Measurements from ENCODE around the gene ANKRD12.
A peak's percentile ranks its signal among the peaks of the same experiment; 100 is the strongest.

ANKRD12 gene

GRCh38 chr18:9182852-9183399, 46.3 kb downstream of the ANKRD12 start:
- DNase-seq (ENCODE audit: low spot score): no peak
- FAIRE-seq: no peak

GRCh38 chr18:9184998-9185613, 48.5 kb downstream of the ANKRD12 start:
- no peak for FAIRE-seq
- DNase-seq (ENCODE audit: low spot score): no peak

- peak; percentile 27 for FAIRE-seq
- DNase-seq (ENCODE audit: low spot score): no peak
Observed at GRCh38 chr18:9188359-9189231, 52.0 kb downstream of the ANKRD12 start.

- no peak for DNase-seq (ENCODE audit: low spot score)
- FAIRE-seq: no peak
Observed at GRCh38 chr18:9189491-9189890, 52.9 kb downstream of the ANKRD12 start.

- FAIRE-seq (peak; percentile 66), DNase-seq (ENCODE audit: low spot score) (no peak)
Observed at GRCh38 chr18:9191658-9192256, 55.2 kb downstream of the ANKRD12 start.

- no peak for FAIRE-seq
- DNase-seq (ENCODE audit: low spot score): no peak
Observed at GRCh38 chr18:9193031-9193430, 56.5 kb downstream of the ANKRD12 start.

- DNase-seq (ENCODE audit: low spot score): no peak
- FAIRE-seq: no peak
Observed at GRCh38 chr18:9196568-9196967, 60.0 kb downstream of the ANKRD12 start.

GRCh38 chr18:9199681-9200080, 63.1 kb downstream of the ANKRD12 start:
- DNase-seq (ENCODE audit: low spot score): no peak
- no peak for FAIRE-seq

- DNase-seq (ENCODE audit: low spot score) (no peak), FAIRE-seq (no peak)
Observed at GRCh38 chr18:9201224-9201623, 64.6 kb downstream of the ANKRD12 start.

- no peak for FAIRE-seq
- no peak for DNase-seq (ENCODE audit: low spot score)
Observed at GRCh38 chr18:9204659-9205058, 68.1 kb downstream of the ANKRD12 start.

- DNase-seq (ENCODE audit: low spot score): no peak
- no peak for FAIRE-seq
Observed at GRCh38 chr18:9206421-9206820, 69.8 kb downstream of the ANKRD12 start.

- no peak for DNase-seq (ENCODE audit: low spot score)
- FAIRE-seq: no peak
Observed at GRCh38 chr18:9209279-9209678, 72.7 kb downstream of the ANKRD12 start.

- FAIRE-seq: no peak
- DNase-seq (ENCODE audit: low spot score): no peak
Observed at GRCh38 chr18:9210966-9211365, 74.4 kb downstream of the ANKRD12 start.

- DNase-seq (ENCODE audit: low spot score): no peak
- FAIRE-seq: no peak
Observed at GRCh38 chr18:9211955-9212354, 75.4 kb downstream of the ANKRD12 start.

GRCh38 chr18:9215221-9215933, 78.8 kb downstream of the ANKRD12 start:
- DNase-seq (ENCODE audit: low spot score) (no peak), FAIRE-seq (no peak)

GRCh38 chr18:9216459-9216858, 79.9 kb downstream of the ANKRD12 start:
- no peak for FAIRE-seq
- DNase-seq (ENCODE audit: low spot score): no peak

GRCh38 chr18:9217743-9218451, 81.3 kb downstream of the ANKRD12 start:
- no peak for DNase-seq (ENCODE audit: low spot score)
- no peak for FAIRE-seq

- FAIRE-seq: no peak
Observed at GRCh38 chr18:9221040-9221439, 84.5 kb downstream of the ANKRD12 start.

GRCh38 chr18:9221661-9222060, 85.1 kb downstream of the ANKRD12 start:
- DNase-seq (ENCODE audit: low spot score): no peak
- no peak for FAIRE-seq

More at GRCh38 chr18:9221040-9221439, 84.5 kb downstream of the ANKRD12 start:
- no peak for DNase-seq (ENCODE audit: low spot score)

GRCh38 chr18:9223356-9223755, 86.8 kb downstream of the ANKRD12 start:
- no peak for DNase-seq (ENCODE audit: low spot score)
- no peak for FAIRE-seq

- no peak for FAIRE-seq
- no peak for DNase-seq (ENCODE audit: low spot score)
Observed at GRCh38 chr18:9226463-9226862, 89.9 kb downstream of the ANKRD12 start.
